Neural cell (in vitro differentiated cells): ENCODE data around the gene SULF2. TPM values are rescaled to one million over a fixed set of nuclear protein-coding genes. Genes with fewer than 3 reads are reported as not detected.

Source experiments
- H2AFZ ChIP-seq: fragments of 200-600, 300-800 bp; sonication (generic), shearing (Covaris generic); 2 replicates; pipeline ENCODE4 v1.6.0; 2014; ENCODE audit warnings: low read depth, mild to moderate bottlenecking, antibody characterized with exemption, low read length, moderate library complexity
- H3F3A ChIP-seq: fragments of 200-600 bp; shearing (Covaris generic); 2 replicates; pipeline ENCODE4 v1.6.1; 2016; ENCODE audit warnings: mild to moderate bottlenecking, moderate library complexity, mixed read lengths, antibody characterized with exemption, low read length; ENCODE audit not compliant: insufficient read depth, poor library complexity, severe bottlenecking
- H3K27ac ChIP-seq: fragments of 200-600, 300-800 bp; sonication (generic), shearing (Covaris generic); 2 replicates; pipeline ENCODE4 v1.5.1; 2014; ENCODE audit warnings: mild to moderate bottlenecking, low read length, moderate library complexity
- H3K27me3 ChIP-seq: fragments of 300-800, 200-600 bp; sonication (generic), shearing (Covaris generic); 2 replicates; pipeline ENCODE4 v1.6.0; 2014; ENCODE audit warnings: mild to moderate bottlenecking, low read depth, low read length, moderate library complexity; ENCODE audit not compliant: insufficient read depth
- H3K36me3 ChIP-seq: fragments of 300-800, 200-600 bp; sonication (generic), shearing (Covaris generic); 2 replicates; pipeline ENCODE4 v1.5.1; 2014; ENCODE audit warnings: mild to moderate bottlenecking, antibody characterized with exemption, low read length, moderate library complexity; ENCODE audit not compliant: insufficient read depth
- H3K4me2 ChIP-seq: fragments of 300-800, 200-600 bp; sonication (generic), shearing (Covaris generic); 2 replicates; pipeline ENCODE4 v1.6.0; 2014; ENCODE audit warnings: mild to moderate bottlenecking, low read length
- H3K4me3 ChIP-seq: fragments of 300-800, 200-600 bp; sonication (generic), shearing (Covaris generic); 2 replicates; pipeline ENCODE4 v1.5.1; 2014; ENCODE audit warnings: mild to moderate bottlenecking, low read length, moderate library complexity
- H3K79me2 ChIP-seq: fragments of 200-600 bp; shearing (Covaris generic); replicated peaks from 2 replicates; pipeline ENCODE4 v1.6.0; 2014; ENCODE audit warnings: mild to moderate bottlenecking, low read length, moderate library complexity; ENCODE audit not compliant: insufficient read depth
- H3K9ac ChIP-seq: fragments of 300-800, 200-600 bp; sonication (generic), shearing (Covaris generic); 2 replicates; pipeline ENCODE4 v1.6.1; 2016; ENCODE audit warnings: mild to moderate bottlenecking, low read length, mixed read lengths
- H3K9me2 ChIP-seq: fragments of 200-600 bp; shearing (Covaris generic); 2 replicates; pipeline ENCODE4 v1.6.1; 2016; ENCODE audit warnings: mild to moderate bottlenecking, low read length, mixed read lengths; ENCODE audit not compliant: insufficient read depth
- H3K9me3 ChIP-seq: fragments of 200-600, 300-800 bp; sonication (generic), shearing (Covaris generic); 2 replicates; pipeline ENCODE4 v1.6.1; 2016; ENCODE audit warnings: mild to moderate bottlenecking, mixed run types, low read length, moderate library complexity, mixed read lengths
- H4K20me1 ChIP-seq: fragments of 200-600 bp; shearing (Covaris generic); 2 replicates; pipeline ENCODE4 v1.6.1; 2016; ENCODE audit warnings: mild to moderate bottlenecking, mixed run types; ENCODE audit not compliant: insufficient read depth
- EP300 ChIP-seq: fragments of 450-650 bp; conservative IDR thresholded peaks from 2 replicates; pipeline ENCODE4 v1.6.1; 2014; ENCODE audit warnings: antibody characterized with exemption, mild to moderate bottlenecking, moderate library complexity; ENCODE audit not compliant: poor library complexity, severe bottlenecking
- EZH2 ChIP-seq: fragments of 200-600, 300-800 bp; shearing (Covaris generic), sonication (generic); IDR thresholded peaks from 2 replicates; pipeline ENCODE4 v1.6.1; 2014; ENCODE audit warnings: antibody characterized with exemption, low read length, borderline replicate concordance, mild to moderate bottlenecking; ENCODE audit not compliant: insufficient read depth, poor library complexity, severe bottlenecking
- MXI1 ChIP-seq: fragments of 450-650 bp; conservative IDR thresholded peaks from 2 replicates; pipeline ENCODE4 v1.6.1; 2014; ENCODE audit warnings: antibody characterized with exemption, mild to moderate bottlenecking; ENCODE audit not compliant: poor library complexity, severe bottlenecking
- POLR2AphosphoS5 ChIP-seq: IDR thresholded peaks from 2 replicates; pipeline ENCODE4 v1.6.1; 2012
- RAD21 ChIP-seq: fragments of 450-650 bp; conservative IDR thresholded peaks from 2 replicates; pipeline ENCODE4 v1.6.1; 2014; ENCODE audit warnings: antibody characterized with exemption, mild to moderate bottlenecking, moderate library complexity
- SMC3 ChIP-seq: fragments of 450-650 bp; conservative IDR thresholded peaks from 2 replicates; pipeline ENCODE4 v1.6.1; 2014; ENCODE audit warnings: antibody characterized with exemption, mild to moderate bottlenecking, moderate library complexity; ENCODE audit not compliant: poor library complexity
- TAF1 ChIP-seq: IDR thresholded peaks from 2 replicates; pipeline ENCODE4 v1.6.1; 2012; ENCODE audit warnings: low read depth
- polyA plus RNA-seq: library from polyadenylated mRNA; depleted of rRNA; stranded (reverse); fragments of >200 nt; gene quantifications from 2 replicates; pipeline ENCODE4 v1.2.3, GENCODE V29; 2014
- TF ChIP-seq, protein P1 (sequence below): IDR thresholded peaks from 2 replicates; pipeline ENCODE4 v1.6.1; 2012; ENCODE audit warnings: borderline replicate concordance
- TF ChIP-seq, protein P2 (sequence below): fragments of 450-650 bp; IDR thresholded peaks from 2 replicates; pipeline ENCODE4 v1.5.1; 2014; ENCODE audit warnings: antibody characterized with exemption, mild to moderate bottlenecking, moderate library complexity; ENCODE audit not compliant: poor library complexity, severe bottlenecking

The SULF2 gene
- polyA plus RNA-seq, 1 donor from 2014 or later, result 30.0 TPM

DNA sequence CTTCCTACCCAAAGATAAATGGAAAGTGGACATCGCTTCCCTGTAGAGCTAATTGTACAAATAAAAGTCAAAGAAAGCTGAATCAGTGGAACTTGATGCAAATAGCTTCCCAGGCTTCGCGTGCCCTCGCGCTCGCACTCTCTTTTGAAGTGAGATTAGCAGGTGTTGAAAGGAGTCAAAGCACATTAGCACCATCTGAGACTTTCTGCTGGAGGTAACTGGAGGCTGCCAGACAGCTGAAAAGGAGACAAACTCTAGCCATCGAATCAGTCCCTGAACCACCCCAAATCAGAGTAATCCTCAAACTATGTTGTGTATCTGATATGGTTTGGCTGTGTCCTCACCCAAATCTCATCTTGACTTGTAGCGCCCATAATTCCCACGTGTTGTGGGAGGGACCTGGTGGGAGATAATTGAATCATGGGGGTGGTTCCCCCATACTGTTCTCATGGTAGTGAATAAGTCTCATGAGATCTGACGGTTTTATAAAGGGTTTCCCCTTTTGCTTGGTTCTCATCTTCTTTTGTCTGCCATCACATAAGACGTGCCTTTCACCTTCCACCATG, 23.7 kb downstream of the SULF2 start:
- H3K79me2 ChIP-seq, result no peaks in the 10 kb centered on the region
- no peaks in the 10 kb centered on the region for H3K36me3 ChIP-seq
- no peaks in the 10 kb centered on the region for H3K9me3 ChIP-seq
- no peak overlapping the region for H3K4me2 ChIP-seq
- no peak overlapping the region for H3K9ac ChIP-seq
- no peaks in the 10 kb centered on the region for H4K20me1 ChIP-seq
- H3K27me3 ChIP-seq, result no peaks in the 10 kb centered on the region
- no peak overlapping the region for H2AFZ ChIP-seq
- H3K4me3 ChIP-seq, result no peak overlapping the region
- TF ChIP-seq, protein P1, sequence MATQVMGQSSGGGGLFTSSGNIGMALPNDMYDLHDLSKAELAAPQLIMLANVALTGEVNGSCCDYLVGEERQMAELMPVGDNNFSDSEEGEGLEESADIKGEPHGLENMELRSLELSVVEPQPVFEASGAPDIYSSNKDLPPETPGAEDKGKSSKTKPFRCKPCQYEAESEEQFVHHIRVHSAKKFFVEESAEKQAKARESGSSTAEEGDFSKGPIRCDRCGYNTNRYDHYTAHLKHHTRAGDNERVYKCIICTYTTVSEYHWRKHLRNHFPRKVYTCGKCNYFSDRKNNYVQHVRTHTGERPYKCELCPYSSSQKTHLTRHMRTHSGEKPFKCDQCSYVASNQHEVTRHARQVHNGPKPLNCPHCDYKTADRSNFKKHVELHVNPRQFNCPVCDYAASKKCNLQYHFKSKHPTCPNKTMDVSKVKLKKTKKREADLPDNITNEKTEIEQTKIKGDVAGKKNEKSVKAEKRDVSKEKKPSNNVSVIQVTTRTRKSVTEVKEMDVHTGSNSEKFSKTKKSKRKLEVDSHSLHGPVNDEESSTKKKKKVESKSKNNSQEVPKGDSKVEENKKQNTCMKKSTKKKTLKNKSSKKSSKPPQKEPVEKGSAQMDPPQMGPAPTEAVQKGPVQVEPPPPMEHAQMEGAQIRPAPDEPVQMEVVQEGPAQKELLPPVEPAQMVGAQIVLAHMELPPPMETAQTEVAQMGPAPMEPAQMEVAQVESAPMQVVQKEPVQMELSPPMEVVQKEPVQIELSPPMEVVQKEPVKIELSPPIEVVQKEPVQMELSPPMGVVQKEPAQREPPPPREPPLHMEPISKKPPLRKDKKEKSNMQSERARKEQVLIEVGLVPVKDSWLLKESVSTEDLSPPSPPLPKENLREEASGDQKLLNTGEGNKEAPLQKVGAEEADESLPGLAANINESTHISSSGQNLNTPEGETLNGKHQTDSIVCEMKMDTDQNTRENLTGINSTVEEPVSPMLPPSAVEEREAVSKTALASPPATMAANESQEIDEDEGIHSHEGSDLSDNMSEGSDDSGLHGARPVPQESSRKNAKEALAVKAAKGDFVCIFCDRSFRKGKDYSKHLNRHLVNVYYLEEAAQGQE, result no peak
- TF ChIP-seq POLR2AphosphoS5, result peak; percentile 18
- H3K9me2 ChIP-seq, result no peaks in the 10 kb centered on the region
- H3K27ac ChIP-seq, result no peak overlapping the region
- no peaks in the 10 kb centered on the region for H3F3A ChIP-seq

DNA sequence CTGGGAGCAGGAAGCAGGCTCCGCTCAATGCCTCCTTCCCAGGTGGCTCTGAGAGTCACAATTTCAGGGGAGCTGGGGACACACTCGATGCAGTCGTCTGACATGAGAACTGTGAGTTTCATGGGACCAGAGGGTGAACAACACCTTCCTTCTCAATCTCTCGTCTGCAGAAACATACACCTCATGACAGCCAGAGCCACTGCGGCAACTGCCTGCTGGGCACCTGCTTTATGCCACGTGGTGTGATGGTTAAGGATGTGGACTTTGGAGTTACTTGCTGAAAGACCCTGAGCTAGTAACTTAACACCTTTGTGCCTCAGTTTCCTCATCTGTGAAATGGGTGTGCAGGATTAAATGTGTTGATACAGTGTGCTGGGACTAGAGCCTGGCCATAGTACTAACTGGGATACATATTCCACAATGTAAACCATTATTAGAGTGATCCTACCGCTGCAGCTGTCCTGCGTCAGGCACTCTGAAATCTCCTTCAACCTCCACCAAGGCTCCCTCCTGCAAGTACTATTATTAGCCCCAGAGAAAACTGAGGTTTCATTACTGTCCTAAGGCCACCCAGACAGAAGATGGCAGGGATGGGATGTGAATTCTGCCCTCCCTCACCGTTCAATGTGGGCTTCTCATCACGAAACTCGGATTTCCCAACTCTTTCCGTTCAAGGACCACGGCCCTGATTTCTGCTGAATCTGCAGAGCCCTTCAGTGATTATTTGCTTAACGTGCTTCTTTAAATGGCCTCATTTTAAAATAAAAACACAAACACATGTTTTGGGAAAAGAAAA, 24.4 kb downstream of the SULF2 start:
- Histone ChIP-seq H3K4me3 (no peak overlapping the region), H4K20me1 (no peaks in the 10 kb centered on the region), H3K36me3 (no peaks in the 10 kb centered on the region), H3K9me3 (no peaks in the 10 kb centered on the region), H3K27me3 (no peaks in the 10 kb centered on the region), H3K9me2 (no peaks in the 10 kb centered on the region), H3K4me2 (no peak overlapping the region), H3K9ac (no peak overlapping the region), H3F3A (no peaks in the 10 kb centered on the region), H3K79me2 (no peaks in the 10 kb centered on the region), H3K27ac (no peak overlapping the region), H2AFZ (no peak overlapping the region)
- TF ChIP-seq SMC3 (no peak), EP300 (no peak), TAF1 (no peak), MXI1 (no peak), RAD21 (no peak), EZH2 (no peak), POLR2AphosphoS5 (no peak)
- TF ChIP-seq, protein P1, result no peak
- TF ChIP-seq, protein P2, sequence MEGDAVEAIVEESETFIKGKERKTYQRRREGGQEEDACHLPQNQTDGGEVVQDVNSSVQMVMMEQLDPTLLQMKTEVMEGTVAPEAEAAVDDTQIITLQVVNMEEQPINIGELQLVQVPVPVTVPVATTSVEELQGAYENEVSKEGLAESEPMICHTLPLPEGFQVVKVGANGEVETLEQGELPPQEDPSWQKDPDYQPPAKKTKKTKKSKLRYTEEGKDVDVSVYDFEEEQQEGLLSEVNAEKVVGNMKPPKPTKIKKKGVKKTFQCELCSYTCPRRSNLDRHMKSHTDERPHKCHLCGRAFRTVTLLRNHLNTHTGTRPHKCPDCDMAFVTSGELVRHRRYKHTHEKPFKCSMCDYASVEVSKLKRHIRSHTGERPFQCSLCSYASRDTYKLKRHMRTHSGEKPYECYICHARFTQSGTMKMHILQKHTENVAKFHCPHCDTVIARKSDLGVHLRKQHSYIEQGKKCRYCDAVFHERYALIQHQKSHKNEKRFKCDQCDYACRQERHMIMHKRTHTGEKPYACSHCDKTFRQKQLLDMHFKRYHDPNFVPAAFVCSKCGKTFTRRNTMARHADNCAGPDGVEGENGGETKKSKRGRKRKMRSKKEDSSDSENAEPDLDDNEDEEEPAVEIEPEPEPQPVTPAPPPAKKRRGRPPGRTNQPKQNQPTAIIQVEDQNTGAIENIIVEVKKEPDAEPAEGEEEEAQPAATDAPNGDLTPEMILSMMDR, result no peak
